Duodenal mucosa (tissue), 2 donors: ENCODE data around the gene CHRNA1.

Experiments used
- H3K27ac ChIP-seq: one replicate; pipeline ENCODE4 v1.7.0; 2013; ENCODE audit warnings: low read depth, low read length
- H3K27me3 ChIP-seq, 2 donors: one replicate each; pipeline ENCODE4 v1.7.0; 2013; ENCODE audit warnings: low read length in 2 of 2, control low read depth in 1 of 2; ENCODE audit not compliant: insufficient read depth in 2 of 2, control insufficient read depth in 1 of 2
- H3K36me3 ChIP-seq, 2 donors: one replicate each; pipeline ENCODE4 v1.7.0; 2013; ENCODE audit warnings: low read length in 2 of 2, control low read depth in 1 of 2; ENCODE audit not compliant: insufficient read depth in 2 of 2, control insufficient read depth in 1 of 2
- H3K4me1 ChIP-seq, 2 donors: one replicate each; pipeline ENCODE4 v1.7.0; 2013; ENCODE audit warnings: low read length in 2 of 2, control low read depth in 1 of 2; ENCODE audit not compliant: insufficient read depth in 2 of 2, control insufficient read depth in 1 of 2
- H3K4me3 ChIP-seq, 2 donors: one replicate each; pipeline ENCODE4 v1.7.0; 2013; ENCODE audit warnings: low read length in 2 of 2, low read depth in 1 of 2
- H3K9ac ChIP-seq, 2 donors: one replicate each; pipeline ENCODE4 v1.7.0; 2013; ENCODE audit warnings: low read length in 2 of 2, low read depth in 1 of 2
- H3K9me3 ChIP-seq, 2 donors: one replicate each; pipeline ENCODE4 v1.7.0; 2013; ENCODE audit warnings: low read length in 2 of 2, control low read depth in 1 of 2; ENCODE audit not compliant: control insufficient read depth in 1 of 2

Gene CHRNA1

DNA sequence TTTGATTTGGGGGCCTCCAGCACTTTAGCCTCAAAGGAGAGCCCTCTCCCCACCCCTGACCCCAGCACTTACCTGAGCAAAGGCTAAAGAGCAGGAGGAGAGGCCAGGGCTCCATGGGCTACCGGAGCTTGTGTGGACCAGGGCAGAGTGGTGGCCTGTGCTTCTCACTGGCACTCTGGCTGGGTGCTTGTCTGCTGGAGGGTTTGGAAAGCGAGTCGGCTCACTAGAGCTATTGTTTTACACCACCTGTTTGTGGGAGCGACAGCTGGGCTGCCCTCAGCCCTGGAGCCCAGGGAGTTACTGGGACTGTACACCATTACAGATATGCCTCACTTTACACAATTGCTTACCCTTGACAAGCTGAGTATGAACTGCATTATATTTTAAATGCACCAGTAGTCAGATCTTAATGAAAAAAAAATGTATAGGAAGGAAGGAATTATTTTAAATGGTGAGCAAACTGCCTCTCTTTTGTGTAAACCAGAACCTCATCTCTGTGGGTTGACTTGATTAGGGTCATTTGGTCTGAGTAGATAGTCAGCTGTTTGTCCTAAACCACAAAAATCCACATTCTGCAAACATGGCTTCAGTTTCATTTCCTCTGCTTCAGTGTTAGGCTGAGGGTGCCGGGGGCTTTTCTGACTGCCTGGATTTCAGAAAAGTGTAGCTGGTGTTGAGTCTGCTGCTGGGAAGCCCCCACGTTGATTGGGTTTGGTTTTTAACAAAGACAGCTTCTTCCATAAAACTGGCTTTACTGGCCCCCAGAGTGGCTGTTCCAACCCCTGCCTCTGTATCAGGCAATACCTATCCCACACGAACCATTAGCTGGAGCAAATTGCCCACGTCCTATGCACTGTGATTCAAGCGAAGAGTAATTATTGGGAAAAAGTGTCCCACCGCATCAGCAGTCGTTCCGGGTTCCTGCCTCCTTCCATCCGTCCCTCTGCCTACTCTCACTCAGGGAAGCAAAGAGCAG, at the start of gene CHRNA1:
CHRNA1 (minus strand) TSS at position 193 of the 976 bp plus-strand sequence; CDS start at position 115, 78 bp downstream.
- H3K9ac ChIP-seq: no peak within 1 kb of the TSS
- H3K36me3 ChIP-seq: no peaks in the 10 kb centered on the region
- peaks cover 3% of the 10 kb centered on the region in 2 donors for H3K4me1 ChIP-seq
- H3K9me3 ChIP-seq: no peaks in the 10 kb centered on the region
- H3K4me3 ChIP-seq: no peak within 1 kb of the TSS
- H3K27ac ChIP-seq: no peak within 1 kb of the TSS
- no peaks in the 10 kb centered on the region for H3K27me3 ChIP-seq

DNA sequence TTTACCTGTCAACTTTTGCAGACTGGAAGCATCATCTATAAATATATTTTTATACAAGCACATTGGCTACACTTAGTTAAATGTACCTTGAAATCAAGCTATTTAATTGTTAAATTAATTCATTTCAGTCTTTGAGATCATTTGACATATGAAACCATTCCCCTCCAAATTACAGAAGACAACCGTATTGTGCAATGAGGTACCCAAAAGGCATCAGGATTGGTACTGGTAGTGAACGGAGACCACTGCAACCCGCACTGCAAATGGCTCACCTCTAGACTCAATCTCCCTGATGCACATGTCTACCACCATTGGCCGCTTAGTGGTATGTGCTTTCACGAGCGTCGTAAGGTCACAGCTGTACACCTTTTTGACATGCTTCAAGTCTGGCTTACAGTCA, 47.8 kb upstream of the CHRNA1 start:
- H3K27me3 ChIP-seq: no peaks in the 10 kb centered on the region
- no peaks in the 10 kb centered on the region for H3K36me3 ChIP-seq
- no peak overlapping the region for H3K9ac ChIP-seq
- H3K4me1 ChIP-seq: no peaks in the 10 kb centered on the region
- no peak overlapping the region for H3K4me3 ChIP-seq
- H3K9me3 ChIP-seq: no peaks in the 10 kb centered on the region
- no peak overlapping the region for H3K27ac ChIP-seq

DNA sequence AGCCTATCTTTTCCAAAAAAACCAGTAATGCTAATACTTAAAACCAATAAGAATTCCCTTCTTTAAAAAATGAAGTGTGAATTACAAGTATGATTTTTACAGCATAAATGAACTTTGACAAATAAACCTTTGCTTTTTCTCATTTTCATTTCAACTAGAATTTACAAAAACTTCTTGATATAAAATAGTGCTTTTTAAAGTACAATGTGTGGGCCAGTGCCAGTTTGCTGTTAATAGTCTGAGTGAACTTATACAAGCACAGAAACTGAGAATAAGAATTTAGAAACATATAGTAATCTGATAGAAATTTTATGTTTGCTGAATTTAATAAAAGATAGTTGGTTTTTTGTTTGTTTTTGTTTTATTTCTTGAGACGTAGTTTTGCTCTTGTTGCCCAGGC, 43.7 kb upstream of the CHRNA1 start:
- H3K4me3 ChIP-seq: no peak overlapping the region
- no peaks in the 10 kb centered on the region for H3K9me3 ChIP-seq
- no peaks in the 10 kb centered on the region for H3K4me1 ChIP-seq
- no peak overlapping the region for H3K27ac ChIP-seq
- H3K36me3 ChIP-seq: no peaks in the 10 kb centered on the region
- H3K27me3 ChIP-seq: no peaks in the 10 kb centered on the region
- H3K9ac ChIP-seq: no peak overlapping the region

DNA sequence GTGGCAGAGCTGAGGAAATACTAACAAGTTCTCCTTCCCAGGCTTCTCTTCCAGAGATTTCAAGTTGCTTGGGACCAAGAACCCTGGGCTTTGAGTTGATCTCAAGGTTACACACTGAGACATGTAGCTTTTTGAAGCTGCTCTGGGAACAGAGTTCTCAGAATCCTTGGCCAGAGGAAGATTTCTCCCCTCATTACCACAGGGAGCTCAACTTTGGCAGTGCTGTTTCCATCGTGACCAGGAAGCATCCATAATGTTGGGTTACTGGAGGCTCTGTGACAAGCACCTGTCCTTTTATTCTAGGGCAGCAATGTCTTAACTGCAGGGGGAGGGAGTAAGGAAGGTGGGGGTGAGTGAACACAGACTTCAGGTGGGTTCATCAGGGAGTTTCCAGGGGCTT, 41.5 kb upstream of the CHRNA1 start:
- no peak overlapping the region for H3K9ac ChIP-seq
- H3K27ac ChIP-seq: no peak overlapping the region
- no peaks in the 10 kb centered on the region for H3K36me3 ChIP-seq

DNA sequence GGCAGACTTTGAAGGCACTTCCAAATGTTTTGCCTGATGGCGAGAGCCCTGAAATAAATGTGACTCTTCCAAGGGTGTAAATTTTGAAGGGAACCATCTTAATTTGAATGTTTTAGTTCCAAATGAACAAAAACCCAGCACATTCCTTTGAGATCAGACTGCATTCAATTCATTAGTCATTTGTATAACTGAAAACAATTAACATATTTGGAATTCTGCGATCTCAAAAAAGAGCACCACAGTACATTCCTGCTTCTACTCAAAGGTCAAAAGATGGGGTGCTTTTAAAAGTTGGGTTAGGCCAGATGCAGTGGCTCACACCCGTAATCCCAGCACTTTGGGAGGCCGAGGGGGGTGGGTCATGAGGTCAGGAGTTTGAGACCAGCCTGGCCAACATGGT, 38.2 kb upstream of the CHRNA1 start:
- H3K4me1 ChIP-seq: no peaks in the 10 kb centered on the region
- no peak overlapping the region for H3K27ac ChIP-seq
- no peaks in the 10 kb centered on the region for H3K9me3 ChIP-seq
- no peak overlapping the region for H3K4me3 ChIP-seq
- H3K9ac ChIP-seq: no peak overlapping the region
- H3K36me3 ChIP-seq: no peaks in the 10 kb centered on the region
- no peaks in the 10 kb centered on the region for H3K27me3 ChIP-seq

More for the DNA sequence above, 41.5 kb upstream of the CHRNA1 start:
- no peaks in the 10 kb centered on the region for H3K4me1 ChIP-seq
- H3K27me3 ChIP-seq: no peaks in the 10 kb centered on the region
- no peak overlapping the region for H3K4me3 ChIP-seq
- no peaks in the 10 kb centered on the region for H3K9me3 ChIP-seq

DNA sequence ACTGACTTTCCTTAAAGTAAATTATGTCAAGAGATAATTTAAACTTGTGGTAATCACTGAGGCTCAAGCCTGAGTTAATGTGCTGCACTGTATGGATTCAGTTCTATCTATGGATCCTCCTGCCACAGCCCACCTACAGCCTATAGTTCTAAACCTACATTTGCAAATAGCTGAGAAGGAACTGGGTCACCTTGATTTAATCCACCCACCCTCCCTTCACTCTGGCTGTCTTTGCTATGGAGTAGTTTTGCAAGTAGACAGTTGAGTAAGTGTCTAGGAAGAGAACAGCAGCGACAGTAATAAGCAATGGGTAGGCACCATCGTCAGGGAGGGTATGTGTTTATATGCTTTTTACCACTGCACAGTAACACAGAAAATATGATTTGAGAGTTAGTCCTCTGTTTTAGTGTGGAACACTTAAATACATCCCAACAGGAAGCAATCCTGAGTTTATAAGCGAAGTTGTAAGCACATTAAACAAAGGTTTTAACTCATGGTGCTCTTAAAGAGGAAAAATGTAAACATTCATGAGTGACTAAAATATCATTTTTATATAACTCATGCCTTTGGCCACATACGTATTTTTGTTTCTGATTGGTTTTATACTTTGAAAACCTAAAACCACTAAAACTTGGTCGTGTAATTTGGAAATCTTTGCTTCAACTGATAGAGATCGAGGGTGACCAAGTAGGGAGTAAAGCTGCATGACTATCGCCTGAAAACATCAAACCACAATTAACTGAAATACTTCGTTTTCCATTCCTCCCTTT, 36.3 kb upstream of the CHRNA1 start:
- Histone ChIP-seq H3K9ac (no peak overlapping the region), H3K36me3 (no peaks in the 10 kb centered on the region), H3K4me3 (no peak overlapping the region), H3K9me3 (no peaks in the 10 kb centered on the region), H3K27me3 (no peaks in the 10 kb centered on the region), H3K27ac (no peak overlapping the region), H3K4me1 (no peaks in the 10 kb centered on the region)

DNA sequence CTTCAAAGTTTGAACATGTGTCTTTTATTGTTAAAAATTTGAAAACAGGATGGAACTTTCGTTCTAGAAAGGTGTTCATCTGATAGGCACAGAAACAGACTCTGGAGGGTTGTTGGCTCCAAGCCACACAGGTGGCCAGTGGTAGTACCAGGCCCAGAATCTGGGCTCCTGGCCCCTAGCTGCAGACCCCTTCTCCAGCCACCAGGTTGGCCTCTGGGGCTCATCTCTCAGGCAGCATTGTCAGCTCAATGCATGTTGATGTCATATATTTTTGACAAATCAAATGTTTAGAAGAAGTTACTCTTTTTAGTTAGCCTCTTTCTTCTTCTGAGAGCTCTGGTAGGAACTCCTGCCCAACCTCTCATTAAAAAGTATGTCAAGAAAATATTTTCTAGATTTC, 34.5 kb upstream of the CHRNA1 start:
- Histone ChIP-seq H3K36me3 (no peaks in the 10 kb centered on the region), H3K4me3 (no peak overlapping the region), H3K4me1 (no peaks in the 10 kb centered on the region), H3K27ac (no peak overlapping the region), H3K9ac (no peak overlapping the region), H3K9me3 (no peaks in the 10 kb centered on the region), H3K27me3 (no peaks in the 10 kb centered on the region)

DNA sequence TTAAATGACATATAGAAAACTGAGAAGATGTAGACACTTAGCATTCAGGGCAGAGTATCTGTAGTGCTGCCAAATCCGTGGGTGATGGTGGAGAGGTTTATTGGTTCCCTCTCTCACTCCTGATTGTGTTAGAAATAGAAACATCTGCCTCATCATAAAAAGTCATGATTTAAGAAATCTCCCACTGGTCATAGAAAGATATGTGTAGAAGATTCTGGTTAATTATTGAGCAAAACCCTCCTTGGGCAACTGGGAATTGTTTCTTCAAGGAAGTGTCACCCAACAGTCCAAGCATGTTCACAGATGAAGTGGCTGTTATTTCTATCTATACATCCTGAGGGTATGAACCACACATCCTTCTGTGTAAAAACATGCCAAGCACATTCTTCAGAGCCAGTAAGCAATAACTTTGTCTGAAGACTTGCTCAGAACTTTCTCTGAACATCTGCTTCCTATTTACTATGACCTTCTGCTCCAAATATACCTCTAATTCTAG, 33.6 kb upstream of the CHRNA1 start:
- Histone ChIP-seq H3K9me3 (no peaks in the 10 kb centered on the region), H3K27ac (no peak overlapping the region), H3K9ac (no peak overlapping the region), H3K36me3 (no peaks in the 10 kb centered on the region), H3K4me1 (no peaks in the 10 kb centered on the region), H3K4me3 (no peak overlapping the region), H3K27me3 (no peaks in the 10 kb centered on the region)

DNA sequence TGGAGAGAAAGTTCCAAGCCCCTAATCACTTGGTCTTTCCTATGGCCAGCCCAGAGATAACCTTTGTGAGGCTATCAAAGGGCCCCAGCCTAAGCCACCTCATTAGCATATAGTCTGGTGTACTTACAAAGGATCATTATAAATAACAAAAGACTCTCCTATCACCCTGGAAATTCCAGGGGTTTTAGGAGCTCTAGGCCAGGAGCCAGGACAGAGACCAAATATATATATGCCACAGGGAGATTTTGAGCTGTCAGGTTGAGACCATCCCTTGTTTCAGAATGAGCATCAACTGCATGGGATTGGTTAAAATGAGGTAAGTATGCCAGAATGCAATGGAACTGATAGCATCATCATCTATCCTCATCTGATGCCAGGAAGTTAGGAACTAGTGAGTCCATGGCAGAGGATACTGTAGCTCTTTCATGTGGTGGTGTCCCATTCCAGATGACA, 32.1 kb upstream of the CHRNA1 start:
- Histone ChIP-seq H3K36me3 (no peaks in the 10 kb centered on the region), H3K27ac (no peak overlapping the region), H3K4me3 (no peak overlapping the region), H3K27me3 (no peaks in the 10 kb centered on the region), H3K4me1 (no peaks in the 10 kb centered on the region), H3K9me3 (no peaks in the 10 kb centered on the region), H3K9ac (no peak overlapping the region)

DNA sequence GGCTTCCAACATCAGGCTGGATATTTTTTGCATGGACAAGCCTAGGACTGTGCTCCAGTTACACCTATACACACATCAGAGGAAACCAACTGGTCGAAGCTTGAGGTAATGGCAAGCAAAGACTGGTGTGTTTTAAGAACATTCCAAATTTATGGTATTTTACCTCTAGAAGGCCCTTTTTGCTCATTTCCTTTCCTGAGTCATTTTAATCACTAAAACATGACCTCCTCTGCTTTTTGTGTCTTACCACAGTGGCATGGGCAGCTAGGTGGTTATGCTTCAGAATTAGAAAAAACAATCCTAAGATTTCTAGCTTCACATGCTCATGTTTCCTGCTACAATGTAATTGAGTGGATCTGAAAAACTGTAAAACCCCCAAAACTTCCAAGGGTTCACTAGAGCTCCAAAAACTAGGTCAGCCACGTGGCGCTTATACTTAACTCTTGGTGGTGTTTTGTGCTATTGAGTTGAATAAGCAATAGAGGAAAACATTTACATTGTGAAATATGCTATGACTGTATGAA, 30.6 kb upstream of the CHRNA1 start:
- Histone ChIP-seq H3K27me3 (no peaks in the 10 kb centered on the region), H3K9me3 (no peaks in the 10 kb centered on the region), H3K4me1 (no peaks in the 10 kb centered on the region), H3K9ac (no peak overlapping the region), H3K4me3 (no peak overlapping the region), H3K27ac (no peak overlapping the region), H3K36me3 (no peaks in the 10 kb centered on the region)
